Activated T-helper 9 cell treated with anti-CD3 and anti-CD28 coated beads, Interleukin-2, amount 50 U/mL, for 16 hours (primary cell): ENCODE results near the gene SPDEF.

ENCODE experiments used
- DNase-seq: peaks from one replicate; pipeline ENCODE4 v3.0.0-alpha.2; 2020; ENCODE audit warnings: low read depth

The SPDEF gene

GRCh38 chr6:34514593-34515472 lies 41.3 kb downstream of the SPDEF start:
- no peak for DNase-seq

- DNase-seq: no peak
Observed at GRCh38 chr6:34514112-34514511, 42.0 kb downstream of the SPDEF start.

GRCh38 chr6:34513646-34514045 lies 42.5 kb downstream of the SPDEF start:
- no peak for DNase-seq

- DNase-seq: no peak
Observed at GRCh38 chr6:34512738-34513115, 43.4 kb downstream of the SPDEF start.

GRCh38 chr6:34511915-34512737 lies 44.0 kb downstream of the SPDEF start:
- DNase-seq: no peak

GRCh38 chr6:34511214-34511914 lies 44.8 kb downstream of the SPDEF start:
- DNase-seq: no peak

GRCh38 chr6:34510299-34510698 lies 45.8 kb downstream of the SPDEF start:
- DNase-seq: no peak

GRCh38 chr6:34509782-34510181 lies 46.3 kb downstream of the SPDEF start:
- no peak for DNase-seq

- DNase-seq: no peak
Observed at GRCh38 chr6:34508425-34508824, 47.7 kb downstream of the SPDEF start.

- DNase-seq: no peak
Observed at GRCh38 chr6:34506718-34507117, 49.4 kb downstream of the SPDEF start.

- DNase-seq: no peak
Observed at GRCh38 chr6:34497411-34497810, 58.7 kb downstream of the SPDEF start.

GRCh38 chr6:34496103-34496685 lies 59.9 kb downstream of the SPDEF start:
- DNase-seq: no peak

- no peak for DNase-seq
Observed at GRCh38 chr6:34494973-34495372, 61.2 kb downstream of the SPDEF start.

- no peak for DNase-seq
Observed at GRCh38 chr6:34493344-34493743, 62.8 kb downstream of the SPDEF start.

GRCh38 chr6:34491091-34491430 lies 65.1 kb downstream of the SPDEF start:
- DNase-seq: no peak

GRCh38 chr6:34490390-34491090 lies 65.6 kb downstream of the SPDEF start:
- DNase-seq: no peak

- no peak for DNase-seq
Observed at GRCh38 chr6:34489207-34489805, 66.8 kb downstream of the SPDEF start.
